ENCODE measurements around the gene HOOK2.
"Not testable (repeated sequence)": the region's sequence is repeated elsewhere in the genome, so short reads cannot be mapped to it uniquely, and the experiment has no call there.

The HOOK2 gene

GRCh38 chr19:12722566-12723380 lies 52.6 kb downstream of the HOOK2 start:
- in situ Hi-C loops (cut with MboI; ENCODE audit: low sequenced_read_pairs), result no loop called here

GRCh38 chr19:12721656-12722565 lies 53.4 kb downstream of the HOOK2 start:
- in situ Hi-C loops (cut with MboI; ENCODE audit: low sequenced_read_pairs), result no loop called here

GRCh38 chr19:12720851-12721655 lies 54.3 kb downstream of the HOOK2 start:
- in situ Hi-C loops (cut with MboI; ENCODE audit: low sequenced_read_pairs), result no loop called here

- in situ Hi-C loops (cut with MboI; ENCODE audit: low sequenced_read_pairs), result no loop called here
Observed at GRCh38 chr19:12720296-12720695, 55.1 kb downstream of the HOOK2 start.

GRCh38 chr19:12715929-12716328 lies 59.4 kb downstream of the HOOK2 start:
- in situ Hi-C loops (cut with MboI; ENCODE audit: low sequenced_read_pairs), result no loop called here

GRCh38 chr19:12715102-12715501 lies 60.2 kb downstream of the HOOK2 start:
- in situ Hi-C loops (cut with MboI; ENCODE audit: low sequenced_read_pairs), result no loop called here

GRCh38 chr19:12713304-12713703 lies 62.0 kb downstream of the HOOK2 start:
- in situ Hi-C loops (cut with MboI; ENCODE audit: low sequenced_read_pairs), result not testable (repeated sequence)

Measured in HL-60/S4 treated with retinoic acid at 250 ng/mL for 4 days and 3 days (cell line).